ENCODE measurements around the gene TFF1. TPM values are rescaled to one million over a fixed set of nuclear protein-coding genes. Genes with fewer than 3 reads are reported as not detected.
A peak's percentile ranks its signal among the peaks of the same experiment; 100 is the strongest.

Gene TFF1
- total RNA-seq, 4 donors from 2014 or later = 8.6 to 45.3 (median 25.8) TPM; not detected in 1

DNA sequence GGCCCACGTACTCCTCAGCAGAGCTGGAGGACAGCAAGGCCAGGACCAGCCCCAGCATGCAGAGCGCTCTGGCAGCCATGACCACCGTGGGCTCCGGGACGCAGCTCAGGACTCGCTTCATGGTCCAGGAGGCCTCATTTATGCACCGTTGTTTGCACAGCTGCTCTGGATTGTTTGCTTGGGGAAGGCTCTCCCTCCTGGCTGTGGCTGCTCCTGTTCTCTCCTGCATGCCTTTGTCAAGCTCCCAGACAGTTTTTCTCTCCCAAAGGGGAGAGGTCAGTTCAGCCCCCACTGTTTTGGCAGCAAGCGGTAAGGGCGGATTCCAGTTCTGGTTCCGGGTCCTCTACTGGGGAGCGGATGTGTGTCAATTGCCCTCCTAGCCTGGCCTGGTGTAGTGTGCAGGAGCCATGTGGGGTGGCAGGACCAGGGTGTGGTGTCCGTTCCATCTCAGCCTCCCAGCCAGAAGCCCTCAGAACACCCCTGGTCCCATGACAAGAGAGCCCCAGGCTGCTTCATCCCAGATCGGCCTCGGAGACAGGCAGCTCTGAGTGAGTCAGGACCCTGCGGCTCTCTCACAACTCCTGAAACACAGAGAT is 50.9 kb downstream of the TFF1 start, which contains the start of gene TFF3:
Gene TFF3 (minus strand): TSS at position 114 of the 596 bp plus-strand sequence. CDS start 35 bp downstream, at position 79.
- no peak for TF ChIP-seq EP300 (IDR thresholded peaks at IDR 0.05; ENCODE audit: low read depth)
- TF ChIP-seq, protein P1, sequence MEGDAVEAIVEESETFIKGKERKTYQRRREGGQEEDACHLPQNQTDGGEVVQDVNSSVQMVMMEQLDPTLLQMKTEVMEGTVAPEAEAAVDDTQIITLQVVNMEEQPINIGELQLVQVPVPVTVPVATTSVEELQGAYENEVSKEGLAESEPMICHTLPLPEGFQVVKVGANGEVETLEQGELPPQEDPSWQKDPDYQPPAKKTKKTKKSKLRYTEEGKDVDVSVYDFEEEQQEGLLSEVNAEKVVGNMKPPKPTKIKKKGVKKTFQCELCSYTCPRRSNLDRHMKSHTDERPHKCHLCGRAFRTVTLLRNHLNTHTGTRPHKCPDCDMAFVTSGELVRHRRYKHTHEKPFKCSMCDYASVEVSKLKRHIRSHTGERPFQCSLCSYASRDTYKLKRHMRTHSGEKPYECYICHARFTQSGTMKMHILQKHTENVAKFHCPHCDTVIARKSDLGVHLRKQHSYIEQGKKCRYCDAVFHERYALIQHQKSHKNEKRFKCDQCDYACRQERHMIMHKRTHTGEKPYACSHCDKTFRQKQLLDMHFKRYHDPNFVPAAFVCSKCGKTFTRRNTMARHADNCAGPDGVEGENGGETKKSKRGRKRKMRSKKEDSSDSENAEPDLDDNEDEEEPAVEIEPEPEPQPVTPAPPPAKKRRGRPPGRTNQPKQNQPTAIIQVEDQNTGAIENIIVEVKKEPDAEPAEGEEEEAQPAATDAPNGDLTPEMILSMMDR (IDR thresholded peaks at IDR 0.05) = no peak
- TF ChIP-seq POLR2AphosphoS5 (IDR thresholded peaks at IDR 0.05) = peak; percentile 56 to 75 (median 63)
- TF ChIP-seq POLR2A (IDR thresholded peaks at IDR 0.05) = peak; percentile 82
- in situ Hi-C loops (cut with MboI; ENCODE audit: low pct_ligation_motif_present in 1 of 4, low pct_unique_long_range_greater_than_20kb in 1 of 4, low sequenced_read_pairs in 3 of 4) = loop anchor here in 1 of 4 donors (25.0 kb wide), 1 partner anchor 247 kb away; no protein-coding TSS in a partner anchor
- Histone ChIP-seq H3K27ac (peak within 1 kb of the TSS; percentile 79 to 87 (median 84)), H3K4me1 (peaks cover 9 to 64% (median 37%) of the 10 kb centered on the region in 4 donors), H3K9me3 (no peaks in the 10 kb centered on the region), H3K36me3 (no peaks in the 10 kb centered on the region), H3K4me3 (peak within 1 kb of the TSS in 3 of 4 donors; percentile 6 to 36 (median 28)), H3K27me3 (no peaks in the 10 kb centered on the region)
- WGBS, 2 donors (ENCODE audit: low coverage in 1 of 2) = 29 to 42% methylated on average over 3 to 15 of the region's 15 CpGs
- intact Hi-C loops (cut with DNase I; ENCODE audit: low total_unique reads) = no loop called here
- DNase-seq = peak; percentile 70

DNA sequence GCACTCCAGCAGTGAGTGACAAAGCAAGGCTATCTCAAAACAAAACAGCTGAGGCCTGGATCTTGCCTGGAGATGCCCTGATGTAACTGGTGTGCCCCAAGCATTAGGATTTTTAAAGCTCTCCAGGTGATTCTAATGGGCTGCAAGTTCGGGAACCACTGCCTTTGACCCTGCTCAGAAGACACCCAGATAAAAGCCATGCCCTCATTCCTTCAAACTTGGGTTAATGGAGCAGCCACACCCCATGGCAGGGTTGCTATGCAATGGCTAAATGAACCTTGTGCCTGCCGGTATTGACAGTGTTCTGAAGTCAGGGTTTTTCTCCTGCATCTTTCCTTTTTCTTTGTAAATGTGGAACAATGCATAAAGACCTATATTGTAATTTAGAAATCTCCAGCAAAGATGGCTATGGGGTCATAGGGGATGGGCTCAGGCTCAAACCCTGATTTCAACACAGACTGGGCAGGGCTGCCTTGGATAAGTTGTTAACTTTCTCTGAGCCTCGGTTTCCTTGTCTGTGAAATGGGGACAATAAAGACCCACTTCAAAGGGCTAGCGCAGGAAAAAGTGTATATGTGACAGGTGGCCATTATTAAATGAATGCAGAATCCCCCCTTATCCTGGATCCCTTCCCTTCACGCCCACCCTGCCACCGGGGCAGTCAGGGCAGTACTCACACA is 51.6 kb downstream of the TFF1 start:
- WGBS, 2 donors (ENCODE audit: low coverage in 1 of 2) = 48% methylated on average over 6 of the region's 6 CpGs; no CpG with 5 or more reads in 1 of the 2 donors
- Histone ChIP-seq H3K36me3 (no peaks in the 10 kb centered on the region), H3K9me3 (no peaks in the 10 kb centered on the region), H3K27ac (peak overlapping the region; percentile 79 to 87 (median 84)), H3K27me3 (no peaks in the 10 kb centered on the region), H3K4me3 (peak overlapping the region in 3 of 4 donors; percentile 6 to 36 (median 28)), H3K4me1 (peaks cover 15 to 70% (median 39%) of the 10 kb centered on the region in 4 donors)
- TF ChIP-seq, protein P1 (IDR thresholded peaks at IDR 0.05) = no peak
- TF ChIP-seq EP300 (IDR thresholded peaks at IDR 0.05; ENCODE audit: low read depth) = no peak
- no peak for TF ChIP-seq POLR2AphosphoS5 (IDR thresholded peaks at IDR 0.05)
- no peak for TF ChIP-seq POLR2A (IDR thresholded peaks at IDR 0.05)
- in situ Hi-C loops (cut with MboI; ENCODE audit: low pct_ligation_motif_present in 1 of 4, low pct_unique_long_range_greater_than_20kb in 1 of 4, low sequenced_read_pairs in 3 of 4) (loop anchor here in 1 of 4 donors (25.0 kb wide), 1 partner anchor 248 kb away; no protein-coding TSS in a partner anchor), intact Hi-C loops (cut with DNase I; ENCODE audit: low total_unique reads) (no loop called here)
- DNase-seq = peak; percentile 59

DNA sequence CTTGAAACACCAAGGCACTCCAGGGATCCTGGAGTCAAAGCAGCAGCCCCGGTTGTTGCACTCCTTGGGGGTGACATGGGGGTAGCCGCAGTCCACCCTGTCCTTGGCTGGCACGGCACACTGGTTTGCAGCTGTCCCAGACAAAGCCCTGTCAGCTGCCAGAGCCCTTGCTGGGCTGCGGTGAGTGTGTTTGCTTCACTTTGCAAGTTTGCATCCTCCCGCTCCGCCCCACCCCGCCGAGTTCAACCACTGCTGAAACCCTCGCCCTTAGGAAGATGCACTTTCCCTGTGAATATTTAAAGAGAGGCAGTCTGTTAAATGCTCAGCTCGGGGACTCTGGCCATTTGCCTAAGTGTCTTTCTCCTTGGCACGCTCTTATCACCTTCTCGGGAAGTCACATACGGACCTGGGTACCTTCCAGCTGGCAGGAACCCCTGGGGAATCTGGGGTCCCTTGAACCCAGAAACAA is 52.8 kb downstream of the TFF1 start:
- WGBS, 2 donors (ENCODE audit: low coverage in 1 of 2) = 46 to 50% methylated on average over 2 to 11 of the region's 13 CpGs
- Histone ChIP-seq H3K4me1 (peaks cover 18 to 77% (median 41%) of the 10 kb centered on the region in 4 donors), H3K27ac (peak overlapping the region; percentile 79 to 87 (median 84)), H3K9me3 (no peaks in the 10 kb centered on the region), H3K4me3 (peak overlapping the region in 3 of 4 donors; percentile 6 to 36 (median 28)), H3K36me3 (no peaks in the 10 kb centered on the region), H3K27me3 (peaks cover 8% of the 10 kb centered on the region)
- peak; percentile 66 for DNase-seq
- in situ Hi-C loops (cut with MboI; ENCODE audit: low pct_ligation_motif_present in 1 of 4, low pct_unique_long_range_greater_than_20kb in 1 of 4, low sequenced_read_pairs in 3 of 4) = loop anchor here in 1 of 4 donors (25.0 kb wide), 1 partner anchor 249 kb away; no protein-coding TSS in a partner anchor
- TF ChIP-seq EP300 (IDR thresholded peaks at IDR 0.05; ENCODE audit: low read depth) (no peak), POLR2AphosphoS5 (IDR thresholded peaks at IDR 0.05) (peak in 1 of 3 donors; percentile 13)
- TF ChIP-seq, protein P1 (IDR thresholded peaks at IDR 0.05) = no peak
- intact Hi-C loops (cut with DNase I; ENCODE audit: low total_unique reads) = no loop called here

DNA sequence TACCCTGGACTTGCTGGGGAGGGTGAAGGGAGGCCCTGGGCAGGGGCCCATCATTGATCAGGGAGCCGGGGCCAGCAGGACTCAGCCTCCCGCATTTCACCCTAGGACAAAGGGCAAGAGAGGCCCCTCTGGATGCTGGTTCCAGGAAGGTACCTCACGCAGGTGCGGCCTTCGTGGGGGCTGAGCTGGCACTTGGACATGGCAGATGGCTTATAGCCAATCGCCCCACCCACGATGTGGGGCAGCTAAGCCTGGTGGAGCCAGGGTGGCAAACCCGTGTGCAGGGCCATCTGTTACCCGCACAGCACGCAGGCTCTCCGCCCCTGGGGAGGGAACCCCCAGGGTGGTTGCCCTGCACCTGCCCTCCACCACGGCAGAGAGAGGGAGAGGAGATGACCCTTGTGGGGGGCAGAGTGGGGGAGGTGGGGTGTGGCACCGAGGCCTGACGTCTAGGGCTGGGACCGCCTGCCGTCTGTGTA is 53.7 kb downstream of the TFF1 start:
- Histone ChIP-seq H3K9me3 (no peaks in the 10 kb centered on the region), H3K4me3 (peak overlapping the region in 3 of 4 donors; percentile 5 to 36 (median 28)), H3K27ac (peak overlapping the region; percentile 79 to 87 (median 84)), H3K36me3 (no peaks in the 10 kb centered on the region), H3K4me1 (peaks cover 18 to 71% (median 38%) of the 10 kb centered on the region in 4 donors), H3K27me3 (peaks cover 11% of the 10 kb centered on the region)
- in situ Hi-C loops (cut with MboI; ENCODE audit: low pct_ligation_motif_present in 1 of 4, low pct_unique_long_range_greater_than_20kb in 1 of 4, low sequenced_read_pairs in 3 of 4) = loop anchor here in 1 of 4 donors (25.0 kb wide), 1 partner anchor 250 kb away; no protein-coding TSS in a partner anchor
- no peak for DNase-seq
- intact Hi-C loops (cut with DNase I; ENCODE audit: low total_unique reads) = no loop called here
- WGBS, 2 donors (ENCODE audit: low coverage in 1 of 2) = 61% methylated on average over 15 of the region's 16 CpGs; no CpG with 5 or more reads in 1 of the 2 donors
- TF ChIP-seq EP300 (IDR thresholded peaks at IDR 0.05; ENCODE audit: low read depth) = no peak
- TF ChIP-seq, protein P1 (IDR thresholded peaks at IDR 0.05) = no peak
- TF ChIP-seq POLR2A (IDR thresholded peaks at IDR 0.05) = no peak
- peak in 1 of 3 donors; percentile 30 for TF ChIP-seq POLR2AphosphoS5 (IDR thresholded peaks at IDR 0.05)

All from transverse colon (tissue), 4 donors.